Stimulated activated CD4-positive, alpha-beta T cell treated with anti-CD3 and anti-CD28 coated beads, Interleukin-4, amount 100 ng/mL, for 24 hours (primary cell): ENCODE measurements around the gene F11R.
"Not testable (repeated sequence)": the region's sequence is repeated elsewhere in the genome, so short reads cannot be mapped to it uniquely, and the experiment has no call there.

ENCODE experiments used
- DNase-seq: peaks from one replicate; pipeline ENCODE4 v3.0.0-alpha.2; 2020

F11R gene

DNA sequence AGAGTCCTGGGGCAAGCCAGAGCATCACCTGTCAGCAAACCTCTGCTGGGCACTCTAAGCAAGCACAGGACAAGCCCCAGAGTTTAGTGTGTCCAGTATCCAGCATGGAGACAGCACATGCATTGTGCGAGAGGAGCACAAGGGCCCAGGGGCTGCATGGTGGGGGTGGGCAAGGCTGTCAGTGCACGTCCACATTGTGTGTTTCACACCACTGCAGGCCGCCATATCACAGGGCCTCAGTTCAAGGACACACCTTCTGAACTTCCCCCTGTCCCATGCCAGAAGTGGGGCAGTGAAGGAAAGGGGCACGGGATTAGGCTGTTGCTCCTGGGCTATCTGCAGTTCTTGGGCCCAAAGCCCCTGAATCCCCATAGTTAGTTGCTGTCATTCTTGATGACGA is 18.6 kb upstream of the F11R start:
- no peak for DNase-seq

DNA sequence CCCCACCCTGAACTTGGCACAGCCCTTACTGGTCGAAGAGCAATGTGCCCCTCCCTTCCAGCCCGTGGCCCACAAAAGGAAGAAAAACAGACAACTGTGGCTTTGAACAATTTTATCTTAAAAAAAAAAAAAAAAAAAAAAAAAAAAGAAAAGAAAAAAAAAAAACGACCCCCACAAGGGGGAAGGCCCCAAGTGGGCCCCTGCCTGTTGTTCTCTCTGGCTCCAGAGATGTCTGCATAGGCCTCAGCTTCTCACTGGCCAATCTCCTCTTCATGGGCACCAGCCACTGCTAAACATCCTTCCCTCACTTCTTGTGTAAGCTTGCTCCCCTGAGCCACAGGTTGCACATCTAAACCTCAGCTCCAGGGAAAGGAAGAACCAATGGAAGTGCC is 18.2 kb upstream of the F11R start:
- DNase-seq = no peak

GRCh38 chr1:161038523-161039153 is 17.7 kb upstream of the F11R start, which contains the start of gene TSTD1:
TSTD1 (minus strand) TSS chr1:161038964; CDS start chr1:161038889, 75 bp downstream.
- DNase-seq = peak; percentile 88

GRCh38 chr1:161037661-161038522 is 16.9 kb upstream of the F11R start:
- DNase-seq = no peak

DNA sequence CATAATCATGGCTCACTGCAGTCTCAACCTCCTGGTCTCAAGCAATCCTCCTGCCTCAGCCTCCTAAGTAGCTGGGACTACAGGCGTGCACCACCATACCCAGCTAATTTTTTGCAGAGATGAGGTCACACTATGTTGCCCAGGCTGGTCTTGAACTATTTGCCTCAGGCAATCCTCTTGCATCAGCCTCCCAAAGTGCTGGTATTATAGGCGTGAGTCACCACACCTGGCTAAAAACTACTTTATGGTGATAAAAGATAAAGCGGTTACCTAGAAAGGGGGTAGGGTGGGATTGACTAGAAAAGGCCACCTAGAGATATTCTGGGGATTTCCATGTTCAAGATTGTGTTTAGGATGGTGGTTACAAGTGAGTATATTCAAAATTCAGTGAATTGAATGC is 12.8 kb upstream of the F11R start:
- DNase-seq = no peak

DNA sequence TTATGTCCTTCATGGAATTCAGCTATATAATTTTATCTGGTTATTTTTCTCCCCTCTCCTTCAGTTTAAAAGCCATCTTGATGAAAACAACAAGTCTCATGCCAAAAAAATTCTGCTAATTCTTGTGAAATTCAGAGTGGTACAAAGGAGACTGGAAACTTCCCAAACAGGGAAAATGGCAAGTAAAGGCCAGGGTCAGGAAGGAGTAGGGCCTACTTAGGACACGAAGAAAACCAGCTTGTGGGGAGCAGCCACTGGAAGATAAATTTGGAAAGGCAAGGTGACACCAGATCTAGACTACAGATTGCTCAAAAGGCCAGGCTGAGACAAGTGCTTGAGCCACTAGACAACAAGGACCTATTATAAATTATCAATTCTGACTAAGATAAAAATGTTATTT is 11.5 kb upstream of the F11R start:
- no peak for DNase-seq

DNA sequence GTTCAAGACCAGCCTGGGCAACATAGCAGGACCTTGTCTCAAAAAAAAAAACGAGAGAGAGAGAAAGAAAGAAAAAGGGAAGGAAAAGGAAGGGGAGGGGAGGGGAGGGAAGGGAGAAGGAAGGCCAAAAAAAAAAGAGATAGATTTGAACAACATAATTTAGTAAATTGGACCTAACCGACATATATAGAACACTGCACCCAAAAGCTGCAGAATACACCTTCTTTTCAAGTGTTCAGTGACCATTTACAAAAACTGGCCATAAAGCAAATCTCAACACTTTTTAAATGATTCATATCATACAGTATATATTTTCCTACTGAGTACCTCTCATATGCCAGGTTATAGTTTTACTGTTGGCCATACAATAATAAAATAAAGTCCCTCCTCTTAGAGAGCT is 10.9 kb upstream of the F11R start:
- DNase-seq = no peak

DNA sequence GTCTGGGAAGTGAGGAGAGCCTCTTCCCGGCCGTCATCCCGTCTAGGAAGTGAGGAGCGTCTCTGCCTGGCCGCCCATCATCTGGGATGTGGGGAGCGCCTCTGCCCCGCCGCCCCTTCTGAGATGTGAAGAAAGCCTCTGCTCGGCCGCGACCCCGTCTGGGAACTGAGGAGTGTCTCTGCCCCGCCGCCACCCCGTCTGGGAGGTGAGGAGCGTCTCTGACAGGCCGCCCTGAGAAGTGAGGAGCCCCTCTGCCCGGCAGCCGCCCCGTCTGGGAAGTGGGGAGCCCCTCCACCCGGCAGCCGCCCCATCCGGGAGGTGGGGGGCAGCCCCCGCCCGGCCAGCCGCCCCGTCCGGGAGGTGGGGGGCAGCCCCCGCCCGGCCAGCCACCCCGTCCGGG is 8.5 kb upstream of the F11R start:
- DNase-seq = not testable (repeated sequence)

DNA sequence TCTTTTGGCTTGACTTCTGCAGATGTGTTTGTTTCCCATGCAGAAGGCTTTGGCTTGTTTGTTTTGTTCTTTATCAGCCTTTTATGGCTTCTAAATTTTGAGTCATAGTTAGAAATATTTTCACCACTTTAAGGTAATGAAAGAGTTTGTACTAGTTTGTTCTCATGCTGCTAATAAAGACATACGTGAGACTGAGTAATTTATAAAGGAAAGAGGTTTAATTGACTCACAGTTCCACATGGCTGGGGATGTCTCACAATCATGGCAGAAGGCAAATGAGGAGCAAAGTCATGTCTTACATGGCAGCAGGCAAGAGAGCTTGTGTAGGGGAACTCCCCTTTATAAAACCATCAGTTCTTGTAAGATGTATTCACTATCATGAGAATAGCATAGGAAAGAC is 6.0 kb upstream of the F11R start:
- peak; percentile 54 for DNase-seq

- DNase-seq = not testable (repeated sequence)
Measured at GRCh38 chr1:161022432-161022831, 1.5 kb upstream of the F11R start.

DNA sequence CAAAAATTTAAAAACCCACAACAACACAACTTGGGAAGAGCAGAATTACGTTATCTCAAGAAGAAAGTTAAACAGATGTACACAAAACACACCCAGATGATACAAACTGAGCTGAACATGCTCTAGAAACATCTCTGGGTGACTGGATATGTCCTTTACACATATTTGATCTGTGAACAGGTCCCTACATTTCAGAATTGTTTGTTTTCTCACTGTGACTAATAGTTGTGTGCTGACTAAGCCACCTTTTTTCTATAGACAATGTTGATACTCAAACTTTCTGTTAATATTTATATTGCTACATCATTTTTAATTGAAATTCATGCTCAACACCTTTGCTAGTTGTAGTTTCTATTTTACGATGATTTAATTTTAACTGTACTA is 1.0 kb upstream of the F11R start:
- DNase-seq = no peak

- DNase-seq = peak; percentile 80
Measured at GRCh38 chr1:161021165-161021969, 415 bp upstream of the F11R start.

DNA sequence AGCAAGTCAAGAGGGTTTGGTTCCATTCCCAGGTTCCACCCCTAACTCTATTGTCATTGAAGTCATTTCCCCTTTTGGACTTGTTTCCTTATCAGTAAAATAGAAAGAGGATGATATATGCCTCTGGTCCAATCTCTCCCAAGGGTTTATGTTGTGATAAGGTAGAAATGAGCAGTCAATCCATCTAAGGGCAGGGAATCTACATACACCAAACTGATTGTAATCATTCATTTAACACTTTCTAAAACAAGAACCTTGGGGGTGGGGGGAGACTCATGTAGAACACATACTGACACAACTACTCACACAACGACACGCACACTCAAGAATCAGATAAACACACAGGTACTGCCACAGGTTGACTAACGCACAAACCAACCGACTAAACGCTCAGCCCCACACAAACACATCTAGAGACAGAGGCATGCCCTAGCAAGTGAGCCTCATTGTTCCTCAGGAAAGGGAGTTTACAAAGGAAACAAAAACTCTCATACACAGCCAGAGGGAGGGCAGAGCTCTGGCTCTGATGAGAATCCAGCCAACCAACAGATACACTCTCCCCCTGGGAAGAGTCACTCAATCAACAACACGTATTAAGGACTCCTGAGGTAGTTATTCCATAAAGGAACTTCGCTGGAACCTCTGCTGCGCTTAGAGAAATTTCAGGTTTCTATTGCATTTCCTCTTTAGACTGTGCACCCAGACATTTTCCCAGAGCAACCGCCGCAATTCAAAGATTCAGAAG is 1.0 kb downstream of the F11R start:
- DNase-seq = no peak

DNA sequence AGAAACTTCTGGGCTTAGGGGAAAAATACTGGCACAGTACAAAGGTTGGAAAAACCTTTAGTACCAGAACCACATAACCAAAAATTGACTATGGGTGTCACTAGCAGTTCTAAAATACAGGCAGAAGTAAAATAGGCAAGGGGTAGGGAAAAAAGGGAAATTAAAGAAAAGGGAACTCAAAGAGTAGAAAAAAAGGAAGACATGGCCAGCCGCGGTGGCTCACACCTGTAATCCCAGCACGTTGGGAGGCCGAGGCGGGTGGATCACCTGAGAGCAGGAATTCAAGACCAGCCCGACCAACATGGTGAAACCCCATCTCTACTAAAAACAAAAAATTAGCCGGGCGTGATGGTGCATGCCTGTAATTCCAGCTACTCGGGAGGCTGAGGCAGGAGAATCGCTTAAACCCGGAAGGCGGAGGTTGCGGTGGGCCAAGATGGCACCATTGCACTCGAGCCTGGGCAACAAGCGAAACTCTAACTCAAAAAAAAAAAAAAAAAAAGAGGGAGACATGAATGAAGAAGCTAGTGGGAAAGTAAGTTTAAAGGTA is 1.8 kb downstream of the F11R start:
- not testable (repeated sequence) for DNase-seq

DNA sequence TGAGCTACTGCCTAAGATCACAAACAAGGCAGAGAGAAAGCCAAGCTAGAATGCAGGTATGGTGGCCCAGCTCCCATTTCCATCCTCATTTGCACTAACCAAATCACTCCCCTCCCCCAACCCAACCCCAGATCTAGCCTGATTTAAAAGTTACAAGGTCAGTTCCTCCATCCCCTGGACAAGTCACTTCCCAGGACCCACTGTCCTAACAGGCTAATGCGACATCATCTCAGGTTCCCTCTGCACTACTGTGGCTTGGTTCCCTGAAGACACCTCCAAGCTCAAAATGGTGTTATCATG is 2.4 kb downstream of the F11R start:
- DNase-seq = no peak

DNA sequence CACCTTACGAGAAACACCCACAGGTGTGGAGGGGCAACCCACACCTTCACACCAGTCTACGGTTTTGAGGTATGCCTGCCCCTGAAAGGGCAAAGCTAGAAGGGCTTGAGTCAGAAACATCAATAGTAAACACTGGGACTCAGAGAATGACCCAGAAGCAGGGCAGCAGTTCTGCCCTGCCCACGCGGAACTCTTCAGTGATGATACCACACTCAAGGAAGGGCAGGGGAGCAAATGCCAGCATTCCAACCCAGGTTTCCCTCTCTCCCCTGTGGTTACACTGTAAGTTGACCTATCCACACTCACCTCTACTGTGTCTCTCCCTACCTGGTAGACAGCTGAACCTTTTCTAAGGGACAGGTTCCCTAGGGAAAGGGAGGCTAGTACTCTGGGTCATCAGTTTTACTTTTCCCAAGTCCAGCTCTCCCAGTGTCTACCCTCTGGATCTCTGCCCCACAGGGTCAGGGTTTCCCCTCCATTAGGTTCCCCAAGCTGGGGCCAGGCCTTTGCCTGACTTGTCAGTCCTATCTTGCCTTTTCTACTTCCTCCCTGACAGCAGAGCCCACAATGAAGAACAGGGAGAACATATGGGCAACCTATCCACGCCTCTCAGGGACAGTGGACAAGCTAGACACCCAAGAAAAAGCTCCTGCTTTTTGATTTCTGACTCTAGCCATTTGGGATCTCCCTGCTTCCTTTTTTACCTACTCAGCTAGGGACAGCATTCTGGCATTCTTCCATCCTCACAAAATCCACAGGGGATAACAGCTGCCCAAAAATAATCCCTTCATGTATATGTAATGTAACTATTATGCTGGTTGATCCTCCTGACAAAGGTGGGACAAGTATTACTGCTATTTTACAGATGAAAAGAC is 3.0 kb downstream of the F11R start:
- DNase-seq = no peak

- not testable (repeated sequence) for DNase-seq
Measured at GRCh38 chr1:161017181-161017580, 3.8 kb downstream of the F11R start.

DNA sequence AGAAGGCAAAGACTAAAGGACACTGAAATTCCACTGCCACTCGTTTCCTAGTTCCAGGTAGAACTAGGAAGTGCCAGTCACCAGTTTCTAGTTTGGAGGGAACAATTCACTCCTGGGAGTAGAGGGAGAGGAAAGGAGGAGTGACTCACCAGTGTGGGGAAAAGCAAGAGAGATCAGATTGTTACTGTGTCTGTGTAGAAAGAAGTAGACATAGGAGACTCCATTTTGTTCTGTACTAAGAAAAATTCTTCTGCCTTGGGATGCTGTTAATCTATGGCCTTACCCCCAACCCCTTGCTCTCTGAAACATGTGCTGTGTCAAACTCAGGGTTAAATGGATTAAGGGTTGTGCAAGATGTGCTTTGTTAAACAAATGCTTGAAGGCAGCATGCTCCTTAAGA is 4.3 kb downstream of the F11R start:
- DNase-seq = not testable (repeated sequence)

DNA sequence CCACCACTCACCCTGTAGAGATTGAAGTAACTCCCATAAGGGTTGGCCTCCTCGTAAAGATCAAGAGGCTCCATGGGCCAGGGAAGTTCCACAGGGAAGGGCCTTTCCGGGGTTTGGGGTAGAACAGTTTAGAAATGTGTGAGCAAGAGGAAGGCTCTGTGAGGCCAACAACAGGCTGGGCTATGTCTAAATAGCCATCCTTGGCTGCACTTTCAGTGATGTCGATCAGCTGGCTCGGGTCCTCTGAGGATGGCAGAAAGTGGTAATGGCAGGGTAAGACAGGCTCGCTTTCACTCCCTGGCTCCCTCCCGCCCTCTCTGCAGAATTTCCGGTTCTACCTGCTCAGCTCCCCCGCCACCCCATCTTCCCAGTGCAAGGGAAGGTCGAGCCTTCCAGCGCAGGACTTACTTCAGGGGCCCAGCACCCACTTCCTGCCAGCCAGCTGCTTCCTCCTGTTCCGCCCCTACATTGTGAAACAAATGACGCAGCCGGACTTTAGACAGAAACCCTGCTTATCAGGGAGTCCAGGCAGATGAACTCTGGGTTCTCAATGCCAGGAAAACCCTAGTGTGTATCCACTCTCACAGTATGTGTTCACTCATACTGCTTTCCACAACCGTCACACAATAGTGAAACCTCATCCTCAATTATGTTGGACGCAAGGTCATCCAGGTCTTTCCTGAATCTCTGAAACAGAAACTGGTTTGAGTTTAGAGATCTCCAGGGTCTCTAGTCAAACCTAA is 7.3 kb downstream of the F11R start:
- peak; percentile 63 for DNase-seq

GRCh38 chr1:161013131-161013487 is 7.8 kb downstream of the F11R start:
- no peak for DNase-seq

- no peak for DNase-seq
Measured at GRCh38 chr1:161012420-161012819, 8.5 kb downstream of the F11R start.
